PC-3 (cell line): Measurements from ENCODE around the gene KYNU.

ENCODE experiments used
- EZH2 ChIP-seq: fragments of 300-600 bp; sonication (generic); IDR thresholded peaks from one replicate; pipeline ENCODE4 v1.6.1; 2017; ENCODE audit warnings: antibody characterized with exemption, mild to moderate bottlenecking, low read length; ENCODE audit not compliant: unreplicated experiment
- TF ChIP-seq, protein P1 (sequence below): fragments of 300-600 bp; sonication (generic); conservative IDR thresholded peaks from 2 replicates; pipeline ENCODE4 v1.5.1; 2017; ENCODE audit warnings: antibody characterized with exemption, low read depth, mild to moderate bottlenecking, low read length

DNA sequence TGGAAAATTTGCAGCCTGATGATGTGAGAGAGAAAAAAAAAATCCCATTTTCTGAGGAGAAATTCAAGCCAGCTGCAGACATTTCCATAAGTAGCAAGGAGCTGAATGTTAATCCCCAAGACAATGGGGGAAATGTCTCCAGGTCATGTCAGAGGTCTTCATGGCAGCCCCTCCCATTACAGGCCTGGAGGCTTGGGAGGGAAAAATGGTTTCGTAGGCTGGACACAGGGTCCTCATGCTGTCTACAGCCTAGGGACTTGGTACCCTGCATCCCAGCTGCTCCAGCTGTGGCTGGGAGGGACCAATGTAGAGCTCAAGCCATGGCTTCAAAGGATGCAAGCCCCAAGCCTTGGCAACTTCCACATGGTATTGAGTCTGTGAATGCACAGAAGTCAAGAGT is 198.2 kb downstream of the KYNU start:
- TF ChIP-seq, protein P1, sequence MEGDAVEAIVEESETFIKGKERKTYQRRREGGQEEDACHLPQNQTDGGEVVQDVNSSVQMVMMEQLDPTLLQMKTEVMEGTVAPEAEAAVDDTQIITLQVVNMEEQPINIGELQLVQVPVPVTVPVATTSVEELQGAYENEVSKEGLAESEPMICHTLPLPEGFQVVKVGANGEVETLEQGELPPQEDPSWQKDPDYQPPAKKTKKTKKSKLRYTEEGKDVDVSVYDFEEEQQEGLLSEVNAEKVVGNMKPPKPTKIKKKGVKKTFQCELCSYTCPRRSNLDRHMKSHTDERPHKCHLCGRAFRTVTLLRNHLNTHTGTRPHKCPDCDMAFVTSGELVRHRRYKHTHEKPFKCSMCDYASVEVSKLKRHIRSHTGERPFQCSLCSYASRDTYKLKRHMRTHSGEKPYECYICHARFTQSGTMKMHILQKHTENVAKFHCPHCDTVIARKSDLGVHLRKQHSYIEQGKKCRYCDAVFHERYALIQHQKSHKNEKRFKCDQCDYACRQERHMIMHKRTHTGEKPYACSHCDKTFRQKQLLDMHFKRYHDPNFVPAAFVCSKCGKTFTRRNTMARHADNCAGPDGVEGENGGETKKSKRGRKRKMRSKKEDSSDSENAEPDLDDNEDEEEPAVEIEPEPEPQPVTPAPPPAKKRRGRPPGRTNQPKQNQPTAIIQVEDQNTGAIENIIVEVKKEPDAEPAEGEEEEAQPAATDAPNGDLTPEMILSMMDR, result no peak
- TF ChIP-seq EZH2, result no peak
